OCI-LY1 (cell line): ENCODE data around the gene SLC10A1.

Source experiments
- H2AFZ ChIP-seq: fragments of 200-600 bp; sonication (generic), shearing (Covaris generic); 2 replicates; pipeline ENCODE4 v1.6.0; 2014; ENCODE audit warnings: antibody characterized with exemption, mild to moderate bottlenecking, low read length
- H3F3A ChIP-seq: fragments of 200-600 bp; sonication (generic), shearing (Covaris generic); 2 replicates; pipeline ENCODE4 v1.6.0; 2014; ENCODE audit warnings: mild to moderate bottlenecking, antibody characterized with exemption, low read length, moderate library complexity; ENCODE audit not compliant: insufficient read depth
- H3K27ac ChIP-seq: fragments of 200-600 bp; sonication (generic); 2 replicates; pipeline ENCODE4 v1.5.1; 2014; ENCODE audit warnings: low read length, mixed run types, mild to moderate bottlenecking, low read depth; ENCODE audit not compliant: poor library complexity, severe bottlenecking
- H3K27me3 ChIP-seq: fragments of 200-600 bp; sonication (generic); 2 replicates; pipeline ENCODE4 v1.6.0; 2014; ENCODE audit warnings: antibody characterized with exemption, mild to moderate bottlenecking, low read length, moderate library complexity; ENCODE audit not compliant: insufficient read depth
- H3K36me3 ChIP-seq: fragments of 200-600 bp; sonication (generic); 2 replicates; pipeline ENCODE4 v1.6.1; 2014; ENCODE audit warnings: mild to moderate bottlenecking, antibody characterized with exemption, low read length, moderate library complexity, mixed read lengths; ENCODE audit not compliant: insufficient read depth
- H3K4me1 ChIP-seq: fragments of 200-600 bp; sonication (generic); 2 replicates; pipeline ENCODE4 v1.5.1; 2014; ENCODE audit warnings: mild to moderate bottlenecking, low read length, moderate library complexity; ENCODE audit not compliant: insufficient read depth, severe bottlenecking
- H3K4me2 ChIP-seq: fragments of 200-600 bp; sonication (generic), shearing (Covaris generic); 2 replicates; pipeline ENCODE4 v1.6.1; 2014; ENCODE audit warnings: low read length
- H3K4me3 ChIP-seq: fragments of 200-600 bp; sonication (generic); 2 replicates; pipeline ENCODE4 v1.5.1; 2014; ENCODE audit warnings: low read length, low read depth, mild to moderate bottlenecking, mixed read lengths; ENCODE audit not compliant: poor library complexity, severe bottlenecking
- H3K79me2 ChIP-seq: fragments of 200-600 bp; shearing (Covaris generic); 2 replicates; pipeline ENCODE4 v1.6.1; 2016; ENCODE audit warnings: mixed run types, low read length, mixed read lengths; ENCODE audit not compliant: insufficient read depth
- H3K9ac ChIP-seq: fragments of 200-600 bp; sonication (generic), shearing (Covaris generic); 2 replicates; pipeline ENCODE4 v1.6.1; 2014; ENCODE audit warnings: mild to moderate bottlenecking, low read length, mixed read lengths
- H3K9me2 ChIP-seq: fragments of 200-600 bp; sonication (generic), shearing (Covaris generic); 2 replicates; pipeline ENCODE4 v1.6.1; 2014; ENCODE audit warnings: low read depth, mild to moderate bottlenecking, low read length, mixed read lengths
- H3K9me3 ChIP-seq: fragments of 200-600 bp; shearing (Covaris generic); 2 replicates; pipeline ENCODE4 v1.6.1; 2014; ENCODE audit warnings: low read length, mixed read lengths
- H4K20me1 ChIP-seq: fragments of 200-600 bp; sonication (generic), shearing (Covaris generic); 2 replicates; pipeline ENCODE4 v1.6.0; 2016; ENCODE audit warnings: mild to moderate bottlenecking, low read length; ENCODE audit not compliant: insufficient read depth
- EZH2 ChIP-seq: fragments of 200-600 bp; sonication (generic), shearing (Covaris generic); IDR thresholded peaks from 2 replicates; pipeline ENCODE4 v1.8.0; 2017; ENCODE audit warnings: borderline replicate concordance, mixed run types, mild to moderate bottlenecking, antibody characterized with exemption, low read length, moderate library complexity, mixed read lengths
- TF ChIP-seq, protein P1 (sequence below): fragments of 200-600 bp; sonication (generic), shearing (Covaris generic); IDR thresholded peaks from 2 replicates; pipeline ENCODE4 v1.5.1; 2017; ENCODE audit warnings: mild to moderate bottlenecking, antibody characterized with exemption, low read length, moderate library complexity, mixed read lengths

The SLC10A1 gene

DNA sequence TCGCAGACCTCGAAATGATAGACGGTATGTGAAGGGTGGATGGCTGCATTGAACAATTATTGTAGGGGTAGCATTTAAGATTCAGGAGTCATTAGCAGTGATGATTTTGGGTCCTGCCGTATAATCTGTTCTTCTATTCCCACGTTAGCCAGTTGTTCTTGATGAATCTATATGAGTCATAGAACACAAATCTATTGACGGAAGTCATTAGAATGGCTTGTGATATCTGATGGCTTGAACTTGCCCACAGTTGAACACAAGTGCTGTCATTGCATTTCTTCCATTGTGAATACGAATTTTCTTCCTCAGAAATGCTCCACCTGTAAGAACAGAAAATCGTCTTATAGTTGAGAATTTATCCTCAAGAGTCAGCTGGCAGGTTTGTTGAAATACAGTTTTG lies 28.2 kb downstream of the SLC10A1 start:
- no peak for TF ChIP-seq EZH2
- TF ChIP-seq, protein P1, sequence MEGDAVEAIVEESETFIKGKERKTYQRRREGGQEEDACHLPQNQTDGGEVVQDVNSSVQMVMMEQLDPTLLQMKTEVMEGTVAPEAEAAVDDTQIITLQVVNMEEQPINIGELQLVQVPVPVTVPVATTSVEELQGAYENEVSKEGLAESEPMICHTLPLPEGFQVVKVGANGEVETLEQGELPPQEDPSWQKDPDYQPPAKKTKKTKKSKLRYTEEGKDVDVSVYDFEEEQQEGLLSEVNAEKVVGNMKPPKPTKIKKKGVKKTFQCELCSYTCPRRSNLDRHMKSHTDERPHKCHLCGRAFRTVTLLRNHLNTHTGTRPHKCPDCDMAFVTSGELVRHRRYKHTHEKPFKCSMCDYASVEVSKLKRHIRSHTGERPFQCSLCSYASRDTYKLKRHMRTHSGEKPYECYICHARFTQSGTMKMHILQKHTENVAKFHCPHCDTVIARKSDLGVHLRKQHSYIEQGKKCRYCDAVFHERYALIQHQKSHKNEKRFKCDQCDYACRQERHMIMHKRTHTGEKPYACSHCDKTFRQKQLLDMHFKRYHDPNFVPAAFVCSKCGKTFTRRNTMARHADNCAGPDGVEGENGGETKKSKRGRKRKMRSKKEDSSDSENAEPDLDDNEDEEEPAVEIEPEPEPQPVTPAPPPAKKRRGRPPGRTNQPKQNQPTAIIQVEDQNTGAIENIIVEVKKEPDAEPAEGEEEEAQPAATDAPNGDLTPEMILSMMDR = no peak
- peaks cover 5% of the 10 kb centered on the region; the same call in 1 of the 2 replicates for H4K20me1 ChIP-seq
- H3K9ac ChIP-seq = no peak overlapping the region; the same call in 1 of the 2 replicates
- no peaks in the 10 kb centered on the region for H3K27me3 ChIP-seq
- no peak overlapping the region for H2AFZ ChIP-seq
- H3K9me2 ChIP-seq = no peaks in the 10 kb centered on the region
- H3K4me3 ChIP-seq = peak overlapping the region; percentile 94
- no peaks in the 10 kb centered on the region for H3K9me3 ChIP-seq
- peaks cover 8% of the 10 kb centered on the region; the same call in 1 of the 2 replicates for H3F3A ChIP-seq
- peak overlapping the region; percentile 77 for H3K4me2 ChIP-seq
- no peak overlapping the region for H3K27ac ChIP-seq
- peaks cover 67% of the 10 kb centered on the region for H3K36me3 ChIP-seq
- peaks cover 26% of the 10 kb centered on the region for H3K79me2 ChIP-seq
- H3K4me1 ChIP-seq = peaks cover 25% of the 10 kb centered on the region

DNA sequence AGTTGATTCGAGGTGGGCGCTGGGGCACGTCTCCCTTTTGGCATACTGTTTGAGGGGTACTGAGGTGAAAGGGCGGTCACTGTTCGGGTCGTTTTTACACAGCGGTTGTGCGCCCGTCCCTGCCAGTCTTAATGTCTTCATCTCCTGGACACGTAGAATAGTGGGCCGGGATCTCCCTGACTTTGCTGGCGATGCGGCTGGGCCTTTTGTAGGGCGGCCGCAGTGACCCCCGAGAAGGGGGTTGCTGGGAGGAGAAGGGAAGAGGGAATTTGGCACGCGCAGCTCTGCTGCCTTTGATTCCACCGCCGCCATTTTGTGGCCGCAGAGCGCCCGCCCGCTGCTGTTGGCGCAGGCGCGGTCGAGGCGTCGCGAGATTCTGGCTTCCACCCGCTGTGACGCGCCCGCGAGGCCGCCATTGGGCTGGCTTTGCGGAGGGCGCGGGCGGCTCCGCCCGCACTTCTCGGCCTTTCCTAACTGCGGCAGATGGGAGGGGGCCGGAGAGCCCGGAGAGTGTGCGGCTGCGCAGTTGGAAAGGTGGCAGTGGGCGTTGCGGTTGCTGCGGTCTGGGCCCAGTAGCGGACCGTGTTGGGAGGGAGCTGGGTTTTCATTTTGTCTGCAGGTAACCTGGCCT lies 29.6 kb downstream of the SLC10A1 start:
- H3K27me3 ChIP-seq = no peaks in the 10 kb centered on the region
- no peak for TF ChIP-seq EZH2
- TF ChIP-seq, protein P1 = no peak
- peaks cover 25% of the 10 kb centered on the region for H3K4me1 ChIP-seq
- no peaks in the 10 kb centered on the region for H3K9me3 ChIP-seq
- peak overlapping the region; percentile 98 for H3K9ac ChIP-seq
- H3K4me2 ChIP-seq = peak overlapping the region; percentile 77
- H3F3A ChIP-seq = peaks cover under 1% of the 10 kb centered on the region; the same call in 1 of the 2 replicates
- no peaks in the 10 kb centered on the region for H3K9me2 ChIP-seq
- peak overlapping the region; percentile 94 for H3K4me3 ChIP-seq
- peak overlapping the region; percentile 93 for H3K27ac ChIP-seq
- H4K20me1 ChIP-seq = peaks cover 5% of the 10 kb centered on the region; the same call in 1 of the 2 replicates
- peaks cover 53% of the 10 kb centered on the region for H3K36me3 ChIP-seq
- no peak overlapping the region for H2AFZ ChIP-seq
- peaks cover 26% of the 10 kb centered on the region for H3K79me2 ChIP-seq

DNA sequence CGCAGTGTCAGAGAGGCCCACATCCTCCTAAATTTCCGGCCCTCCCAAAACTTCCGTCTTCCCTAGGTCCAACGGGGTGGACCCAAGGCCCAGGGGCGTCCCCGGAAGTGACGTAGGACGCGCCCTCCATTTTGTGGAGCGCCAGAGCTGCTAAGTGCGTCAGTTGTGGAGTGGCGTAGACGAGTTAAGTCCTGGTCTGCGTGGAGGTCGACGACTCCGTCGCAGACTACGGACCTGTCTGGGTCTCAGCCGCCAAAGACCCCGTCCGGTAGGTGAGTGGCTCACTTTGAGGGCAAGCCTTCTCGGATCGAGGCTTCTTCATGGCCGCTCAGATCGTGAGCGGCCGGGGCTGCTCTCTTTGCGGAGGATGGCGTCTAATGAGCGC lies 30.1 kb downstream of the SLC10A1 start, which contains the start of gene SRSF5:
Gene SRSF5, plus strand, starts transcription at position 159 of the 385 bp plus-strand sequence. CDS start 1,015 bp downstream, outside the sequence.
- Histone ChIP-seq H3K9me3 (no peaks in the 10 kb centered on the region), H3K27me3 (no peaks in the 10 kb centered on the region), H2AFZ (peak within 1 kb of the TSS; percentile 65; the same call in 1 of the 2 replicates), H3K9me2 (no peaks in the 10 kb centered on the region), H3K27ac (peak within 1 kb of the TSS; percentile 93), H3K4me3 (peak within 1 kb of the TSS; percentile 94), H3K4me1 (peaks cover 25% of the 10 kb centered on the region), H4K20me1 (peaks cover 5% of the 10 kb centered on the region; the same call in 1 of the 2 replicates), H3K4me2 (peak within 1 kb of the TSS; percentile 77), H3K9ac (peak within 1 kb of the TSS; percentile 98), H3F3A (no peaks in the 10 kb centered on the region), H3K36me3 (peaks cover 48% of the 10 kb centered on the region), H3K79me2 (peaks cover 26% of the 10 kb centered on the region)
- no peak for TF ChIP-seq EZH2
